Neural progenitor cell (in vitro differentiated cells): Measurements from ENCODE around the gene SAP30L. TPM values are rescaled to one million over a fixed set of nuclear protein-coding genes. Genes with fewer than 3 reads are reported as not detected.

Experiments used
- DNase-seq: peaks from one replicate; pipeline ENCODE4 v3.0.0-alpha.2; 2016; ENCODE audit warnings: low spot score
- H2AFZ ChIP-seq: fragments of 200-600 bp; sonication (generic); replicated peaks from 2 replicates; pipeline ENCODE4 v1.6.1; 2016; ENCODE audit warnings: antibody characterized with exemption
- H3F3A ChIP-seq: fragments of 200-600 bp; sonication (generic); 2 replicates; pipeline ENCODE4 v1.6.1; 2016; ENCODE audit warnings: antibody characterized with exemption, low read depth
- H3K27ac ChIP-seq: fragments of 200-600 bp; sonication (generic); 2 replicates; pipeline ENCODE4 v1.5.1; 2016; ENCODE audit warnings: mild to moderate bottlenecking
- H3K27me3 ChIP-seq: fragments of 200-600 bp; sonication (generic); 2 replicates; pipeline ENCODE4 v1.6.1; 2016; ENCODE audit warnings: mild to moderate bottlenecking, moderate library complexity
- H3K36me3 ChIP-seq: fragments of 200-600 bp; sonication (generic); 2 replicates; pipeline ENCODE4 v1.5.1; 2016
- H3K4me1 ChIP-seq: fragments of 200-600 bp; sonication (generic); 2 replicates; pipeline ENCODE4 v1.6.1; 2016; ENCODE audit warnings: mixed run types
- H3K4me2 ChIP-seq: fragments of 200-600 bp; sonication (generic); 2 replicates; pipeline ENCODE4 v1.6.1; 2016
- H3K4me3 ChIP-seq: fragments of 200-600 bp; sonication (generic); 2 replicates; pipeline ENCODE4 v1.5.1; 2016
- H3K79me2 ChIP-seq: fragments of 200-600 bp; sonication (generic); 2 replicates; pipeline ENCODE4 v1.6.1; 2016; ENCODE audit warnings: low read depth
- H3K9ac ChIP-seq: fragments of 200-600 bp; sonication (generic); 2 replicates; pipeline ENCODE4 v1.6.1; 2016
- H3K9me3 ChIP-seq: fragments of 200-600 bp; sonication (generic); 2 replicates; pipeline ENCODE4 v1.5.1; 2016; ENCODE audit warnings: low read depth
- H4K20me1 ChIP-seq: fragments of 200-600 bp; sonication (generic); 2 replicates; pipeline ENCODE4 v1.6.1; 2016; ENCODE audit warnings: low read depth
- H3K27ac Mint-ChIP-seq: 3 replicates; pipeline ENCODE4 v1.8.0; 2021; ENCODE audit warnings: mixed read lengths
- H3K27me3 Mint-ChIP-seq: 2 replicates; pipeline ENCODE4 v1.8.0; 2022; ENCODE audit warnings: low read depth, mild to moderate bottlenecking, inconsistent platforms, moderate library complexity, mixed read lengths; ENCODE audit not compliant: insufficient read depth
- H3K36me3 Mint-ChIP-seq: 3 replicates; pipeline ENCODE4 v1.8.0; 2021; ENCODE audit warnings: mixed read lengths
- H3K4me1 Mint-ChIP-seq: 3 replicates; pipeline ENCODE4 v1.8.0; 2021; ENCODE audit warnings: mixed read lengths
- H3K4me3 Mint-ChIP-seq: 3 replicates; pipeline ENCODE4 v1.8.0; 2021; ENCODE audit warnings: mild to moderate bottlenecking, moderate library complexity, mixed read lengths
- H3K9me3 Mint-ChIP-seq: 3 replicates; pipeline ENCODE4 v1.8.0; 2020; ENCODE audit warnings: mixed read lengths
- CTCF ChIP-seq: fragments of 200-600 bp; sonication (generic); IDR thresholded peaks from 2 replicates; pipeline ENCODE4 v1.5.1; 2017; ENCODE audit warnings: antibody characterized with exemption, mild to moderate bottlenecking
- EZH2 ChIP-seq: fragments of 200-600 bp; sonication (generic); IDR thresholded peaks from 2 replicates; pipeline ENCODE4 v1.6.1; 2017; ENCODE audit warnings: antibody characterized with exemption, mild to moderate bottlenecking, moderate library complexity
- EZH2phosphoT487 ChIP-seq: fragments of 200-600 bp; sonication (generic); IDR thresholded peaks from 2 replicates; pipeline ENCODE4 v1.6.1; 2017; ENCODE audit warnings: antibody characterized with exemption
- total RNA-seq: library from RNA; depleted of rRNA; stranded (reverse); fragments of >200 nt; gene quantifications from 2 replicates; pipeline ENCODE4 v1.2.3, GENCODE V29; 2015; ENCODE audit warnings: low replicate concordance

SAP30L gene
- total RNA-seq, 1 donor from 2014 or later, result 13.2 TPM

GRCh38 chr5:154502180-154502579 lies 56.4 kb downstream of the SAP30L start:
- Mint-ChIP-seq H3K27me3 (peaks cover 6% of the 10 kb centered on the region), H3K27ac (no peak overlapping the region), H3K36me3 (no peaks in the 10 kb centered on the region), H3K9me3 (no peaks in the 10 kb centered on the region), H3K4me3 (no peak overlapping the region), H3K4me1 (peaks cover 15% of the 10 kb centered on the region)
- H2AFZ ChIP-seq, result no peak overlapping the region
- DNase-seq, result no peak
- no peak overlapping the region for H3K27ac ChIP-seq
- no peaks in the 10 kb centered on the region for H3F3A ChIP-seq
- no peaks in the 10 kb centered on the region for H3K4me1 ChIP-seq
- no peaks in the 10 kb centered on the region for H3K36me3 ChIP-seq
- no peak overlapping the region for H3K9ac ChIP-seq
- no peak overlapping the region for H3K4me3 ChIP-seq
- H3K9me3 ChIP-seq, result no peaks in the 10 kb centered on the region
- no peaks in the 10 kb centered on the region for H3K27me3 ChIP-seq
- TF ChIP-seq CTCF (no peak), EZH2phosphoT487 (no peak), EZH2 (no peak)
- no peaks in the 10 kb centered on the region for H4K20me1 ChIP-seq
- no peak overlapping the region for H3K4me2 ChIP-seq
- H3K79me2 ChIP-seq, result no peaks in the 10 kb centered on the region

- Histone ChIP-seq H3K27ac (no peak overlapping the region), H3F3A (no peaks in the 10 kb centered on the region), H3K27me3 (no peaks in the 10 kb centered on the region), H3K4me3 (no peak overlapping the region), H2AFZ (no peak overlapping the region), H3K9me3 (no peaks in the 10 kb centered on the region), H3K4me2 (no peak overlapping the region), H3K4me1 (no peaks in the 10 kb centered on the region), H4K20me1 (no peaks in the 10 kb centered on the region), H3K36me3 (no peaks in the 10 kb centered on the region), H3K9ac (no peak overlapping the region), H3K79me2 (no peaks in the 10 kb centered on the region)
- Mint-ChIP-seq H3K27ac (no peak overlapping the region), H3K9me3 (no peaks in the 10 kb centered on the region), H3K4me3 (no peak overlapping the region), H3K4me1 (peaks cover 15% of the 10 kb centered on the region), H3K36me3 (no peaks in the 10 kb centered on the region), H3K27me3 (peaks cover 4% of the 10 kb centered on the region)
- TF ChIP-seq EZH2phosphoT487 (no peak), EZH2 (no peak), CTCF (no peak)
- DNase-seq, result no peak
Measured at GRCh38 chr5:154503698-154504039, 57.9 kb downstream of the SAP30L start.

GRCh38 chr5:154505567-154505966 lies 59.8 kb downstream of the SAP30L start:
- no peaks in the 10 kb centered on the region for H3K36me3 Mint-ChIP-seq
- H3K4me3 Mint-ChIP-seq, result no peak overlapping the region

More at GRCh38 chr5:154505567-154505966, 59.8 kb downstream of the SAP30L start:
- Histone ChIP-seq H3K27me3 (no peaks in the 10 kb centered on the region), H3K4me3 (no peak overlapping the region), H3K36me3 (no peaks in the 10 kb centered on the region), H3K4me1 (peaks cover 4% of the 10 kb centered on the region), H4K20me1 (no peaks in the 10 kb centered on the region), H3K27ac (no peak overlapping the region), H3K79me2 (no peaks in the 10 kb centered on the region), H3F3A (no peaks in the 10 kb centered on the region), H3K4me2 (no peak overlapping the region), H3K9ac (no peak overlapping the region), H2AFZ (peak overlapping the region; percentile 12), H3K9me3 (no peaks in the 10 kb centered on the region)
- H3K27ac Mint-ChIP-seq, result no peak overlapping the region
- peak; percentile 59 for DNase-seq
- no peak for TF ChIP-seq EZH2
- TF ChIP-seq EZH2phosphoT487, result no peak
- peak; percentile 37 for TF ChIP-seq CTCF
- H3K9me3 Mint-ChIP-seq, result no peaks in the 10 kb centered on the region
- H3K4me1 Mint-ChIP-seq, result peaks cover 18% of the 10 kb centered on the region
- H3K27me3 Mint-ChIP-seq, result peaks cover 6% of the 10 kb centered on the region
